Chondrocyte (in vitro differentiated cells): ENCODE results near the gene HPDL. TPM values are rescaled to one million over a fixed set of nuclear protein-coding genes. Genes with fewer than 3 reads are reported as not detected.
A peak's percentile ranks its signal among the peaks of the same experiment; 100 is the strongest.
"Not testable (repeated sequence)": the region's sequence is repeated elsewhere in the genome, so short reads cannot be mapped to it uniquely, and the experiment has no call there.

Experiments used
- DNase-seq: peaks from one replicate; pipeline ENCODE4 v3.0.0; 2021; ENCODE audit warnings: mixed read lengths, low spot score
- H3K27ac Mint-ChIP-seq: one replicate; pipeline ENCODE4 v1.8.0; 2021; ENCODE audit warnings: mild to moderate bottlenecking, moderate library complexity, mixed read lengths; ENCODE audit not compliant: unreplicated experiment
- H3K27me3 Mint-ChIP-seq: 2 replicates; pipeline ENCODE4 v1.8.0; 2021; ENCODE audit warnings: low read depth, mixed read lengths
- H3K36me3 Mint-ChIP-seq: 2 replicates; pipeline ENCODE4 v1.8.0; 2021; ENCODE audit warnings: low read depth, mixed read lengths
- H3K4me1 Mint-ChIP-seq: 2 replicates; pipeline ENCODE4 v1.8.0; 2021; ENCODE audit warnings: low read depth, mild to moderate bottlenecking, mixed read lengths
- H3K4me3 Mint-ChIP-seq: one replicate; pipeline ENCODE4 v1.8.0; 2021; ENCODE audit warnings: mild to moderate bottlenecking, moderate library complexity, mixed read lengths; ENCODE audit not compliant: unreplicated experiment
- H3K9me3 Mint-ChIP-seq: 2 replicates; pipeline ENCODE4 v1.8.0; 2021; ENCODE audit warnings: low read depth, mixed read lengths
- CTCF ChIP-seq: fragments of 200-600 bp; sonication (generic); IDR thresholded peaks from 2 replicates; pipeline ENCODE4 v1.5.0; 2021; ENCODE audit warnings: antibody characterized with exemption, mild to moderate bottlenecking, moderate library complexity
- total RNA-seq: library from RNA; stranded (reverse); gene quantifications from 3 replicates; pipeline ENCODE4 v1.2.1, GENCODE V29; 2021

HPDL gene
- total RNA-seq, 1 donor from 2014 or later: 1.0 TPM

- Mint-ChIP-seq H3K4me1 (peaks cover 6% of the 10 kb centered on the region), H3K4me3 (no peak overlapping the region), H3K9me3 (no peaks in the 10 kb centered on the region), H3K36me3 (no peaks in the 10 kb centered on the region), H3K27me3 (no peaks in the 10 kb centered on the region), H3K27ac (no peak overlapping the region)
- DNase-seq: no peak
- TF ChIP-seq CTCF: no peak
These were observed 29.0 kb downstream of the HPDL start for GRCh38 chr1:45355683-45356082.

GRCh38 chr1:45356186-45356585, 29.5 kb downstream of the HPDL start:
- no peaks in the 10 kb centered on the region for H3K9me3 Mint-ChIP-seq
- DNase-seq: no peak
- H3K4me1 Mint-ChIP-seq: peaks cover 6% of the 10 kb centered on the region
- no peak overlapping the region for H3K27ac Mint-ChIP-seq
- H3K36me3 Mint-ChIP-seq: no peaks in the 10 kb centered on the region
- no peaks in the 10 kb centered on the region for H3K27me3 Mint-ChIP-seq
- no peak overlapping the region for H3K4me3 Mint-ChIP-seq
- TF ChIP-seq CTCF: no peak

GRCh38 chr1:45359882-45360513, 33.3 kb downstream of the HPDL start:
- H3K4me1 Mint-ChIP-seq: peaks cover 6% of the 10 kb centered on the region
- peak; percentile 93 for TF ChIP-seq CTCF
- no peak for DNase-seq

GRCh38 chr1:45360981-45361380, 34.3 kb downstream of the HPDL start:
- H3K27ac Mint-ChIP-seq, H3K9me3 Mint-ChIP-seq, H3K4me3 Mint-ChIP-seq, H3K36me3 Mint-ChIP-seq, DNase-seq, H3K27me3 Mint-ChIP-seq, H3K4me1 Mint-ChIP-seq: not testable (repeated sequence)

More at GRCh38 chr1:45359882-45360513, 33.3 kb downstream of the HPDL start:
- no peak overlapping the region for H3K4me3 Mint-ChIP-seq
- H3K36me3 Mint-ChIP-seq: no peaks in the 10 kb centered on the region
- H3K9me3 Mint-ChIP-seq: no peaks in the 10 kb centered on the region
- no peak overlapping the region for H3K27ac Mint-ChIP-seq
- no peaks in the 10 kb centered on the region for H3K27me3 Mint-ChIP-seq

- Mint-ChIP-seq H3K36me3 (no peaks in the 10 kb centered on the region), H3K9me3 (no peaks in the 10 kb centered on the region), H3K4me3 (no peak overlapping the region), H3K27ac (no peak overlapping the region), H3K27me3 (no peaks in the 10 kb centered on the region), H3K4me1 (peaks cover 6% of the 10 kb centered on the region)
- DNase-seq: no peak
- no peak for TF ChIP-seq CTCF
These were observed 37.6 kb downstream of the HPDL start for GRCh38 chr1:45364294-45364693.

- peaks cover 3% of the 10 kb centered on the region for H3K4me1 Mint-ChIP-seq
- DNase-seq: no peak
These were observed 38.4 kb downstream of the HPDL start for GRCh38 chr1:45365051-45365450.

More at GRCh38 chr1:45365051-45365450, 38.4 kb downstream of the HPDL start:
- H3K36me3 Mint-ChIP-seq: no peaks in the 10 kb centered on the region
- H3K4me3 Mint-ChIP-seq: no peak overlapping the region
- H3K9me3 Mint-ChIP-seq: no peaks in the 10 kb centered on the region
- no peaks in the 10 kb centered on the region for H3K27me3 Mint-ChIP-seq
- H3K27ac Mint-ChIP-seq: no peak overlapping the region
- no peak for TF ChIP-seq CTCF
